Spleen (tissue), 7 donors: ENCODE measurements around the gene PPM1E.

Experiments
- CTCF ChIP-seq, 11 experiments: fragments of 200-600 bp in 7 of 11; fragments of 450-650 bp in 4 of 11; sonication (generic) in 4 of 11; IDR thresholded peaks in 8 of 11; conservative IDR thresholded peaks in 3 of 11; 1 replicate in 7 of 11; 2 replicates in 4 of 11; pipeline versions ENCODE4 v1.4.0 to v1.8.0; 2016 to 2021; ENCODE audit warnings: antibody characterized with exemption in 11 of 11, inconsistent platforms in 4 of 11, mild to moderate bottlenecking in 1 of 11
- POLR2A ChIP-seq, 3 donors: fragments of 450-650 bp; IDR thresholded peaks; one replicate each; pipeline ENCODE4 v1.5.1; 2017; ENCODE audit warnings: antibody characterized with exemption in 3 of 3, mild to moderate bottlenecking in 1 of 3
- donor health status: DM: no; HTN: no; CAD: no; lungs with moderate emphysema.
- donor health status: DM: no; HTN: no; CAD: no.
- donor health status: DM: no; HTN: no; CAD: no.

GRCh38 chr17:58913552-58913951 is 157.9 kb downstream of the PPM1E start:
- TF ChIP-seq CTCF (IDR thresholded peaks at IDR 0.05 in 8 of 11, conservative IDR thresholded peaks at IDR 0.05 in 3 of 11) = no peak
- TF ChIP-seq POLR2A (IDR thresholded peaks at IDR 0.05) = no peak
